Epithelial cell of esophagus (primary cell): ENCODE results near the gene RBKS.

Experiments
- DNase-seq: peaks from one replicate; pipeline ENCODE4 v3.0.0; 2010; ENCODE audit warnings: low read depth
- H3K4me3 ChIP-seq: 2 replicates; pipeline ENCODE4 v1.5.1; 2011; ENCODE audit warnings: mild to moderate bottlenecking, low read length, control low read depth
- CTCF ChIP-seq: IDR thresholded peaks from 2 replicates; pipeline ENCODE4 v1.5.1; 2011; ENCODE audit warnings: low read depth, mild to moderate bottlenecking, low read length, control low read depth, inconsistent platforms; ENCODE audit not compliant: insufficient read depth; ENCODE audit errors: missing control alignments

The RBKS gene

GRCh38 chr2:27863146-27863545 is 27.0 kb downstream of the RBKS start:
- H3K4me3 ChIP-seq, result no peak overlapping the region
- TF ChIP-seq CTCF, result no peak
- peak; percentile 52 for DNase-seq

- TF ChIP-seq CTCF, result no peak
- no peak overlapping the region for H3K4me3 ChIP-seq
- DNase-seq, result peak; percentile 89
Measured at GRCh38 chr2:27860111-27860510, 30.1 kb downstream of the RBKS start.

- TF ChIP-seq CTCF, result no peak
- H3K4me3 ChIP-seq, result no peak overlapping the region
- DNase-seq, result peak; percentile 93
Measured at GRCh38 chr2:27857417-27858172, 32.6 kb downstream of the RBKS start.

- no peak for DNase-seq
- H3K4me3 ChIP-seq, result no peak overlapping the region
Measured at GRCh38 chr2:27856956-27857355, 33.2 kb downstream of the RBKS start.

GRCh38 chr2:27856386-27856785 is 33.8 kb downstream of the RBKS start:
- TF ChIP-seq CTCF, result no peak
- H3K4me3 ChIP-seq, result no peak overlapping the region
- no peak for DNase-seq

More at GRCh38 chr2:27856956-27857355, 33.2 kb downstream of the RBKS start:
- no peak for TF ChIP-seq CTCF

GRCh38 chr2:27855476-27855875 is 34.7 kb downstream of the RBKS start:
- no peak for TF ChIP-seq CTCF
- no peak overlapping the region for H3K4me3 ChIP-seq
- peak; percentile 88 for DNase-seq
